GM10248 (cell line): Measurements from ENCODE around the gene PTGER3.

Source experiments
- CTCF ChIA-PET: fragments of 300-600 bp; sonication (Branson Sonifier 250); formaldehyde crosslinking; extraction: SDS; loops from one replicate; lab custom pipeline; 2021; ENCODE audit warnings: antibody characterized with exemption; lab: Yijun Ruan, JAX
- POLR2A ChIA-PET: fragments of 350-650 bp; sonication (Branson Sonifier 250); formaldehyde crosslinking; extraction: SDS; loops from one replicate; lab custom pipeline; 2020; ENCODE audit warnings: antibody characterized with exemption; lab: Yijun Ruan, JAX
- DNase-seq: peaks from one replicate; pipeline ENCODE4 v3.0.0; 2012; ENCODE audit errors: extremely low spot score
- CTCF ChIP-seq: IDR thresholded peaks from 2 replicates; pipeline ENCODE4 v1.5.1; 2012; ENCODE audit warnings: mild to moderate bottlenecking, low read depth; ENCODE audit errors: extremely low read depth, missing control alignments, control extremely low read depth

The PTGER3 gene

GRCh38 chr1:71033136-71033535, 14.5 kb downstream of the PTGER3 start:
- POLR2A ChIA-PET, result no interaction called here
- no peak for DNase-seq
- TF ChIP-seq CTCF, result no peak
- CTCF ChIA-PET, result interaction anchor here (1.1 kb wide), 1 partner anchor 13 kb away, joined by 3 read pairs; no protein-coding TSS in a partner anchor

- no peak for DNase-seq
- ChIA-PET POLR2A (no interaction called here), CTCF (interaction anchor here (0.9 to 1.2 kb wide), 3 partner anchors 11 to 39 kb away, joined by 3 read pairs; no protein-coding TSS in a partner anchor)
- TF ChIP-seq CTCF, result no peak
These were observed 16.2 kb downstream of the PTGER3 start for GRCh38 chr1:71031426-71031825.

- no peak for DNase-seq
- TF ChIP-seq CTCF, result no peak
- ChIA-PET POLR2A (no interaction called here), CTCF (no interaction called here)
These were observed 17.6 kb downstream of the PTGER3 start for GRCh38 chr1:71030026-71030425.

- TF ChIP-seq CTCF, result no peak
- no peak for DNase-seq
- ChIA-PET POLR2A (no interaction called here), CTCF (interaction anchor here (1.4 kb wide), 1 partner anchor 63 kb away, joined by 3 read pairs; no protein-coding TSS in a partner anchor)
These were observed 18.6 kb downstream of the PTGER3 start for GRCh38 chr1:71028981-71029380.

GRCh38 chr1:71027991-71028390, 19.6 kb downstream of the PTGER3 start:
- CTCF ChIA-PET, result interaction anchor here (1.1 to 1.4 kb wide), 2 partner anchors 12 to 62 kb away, joined by 3 read pairs; no protein-coding TSS in a partner anchor
- no peak for DNase-seq
- no peak for TF ChIP-seq CTCF
- POLR2A ChIA-PET, result no interaction called here

GRCh38 chr1:71026093-71026492, 21.5 kb downstream of the PTGER3 start:
- no peak for DNase-seq
- TF ChIP-seq CTCF, result no peak
- ChIA-PET POLR2A (no interaction called here), CTCF (interaction anchor here (1.1 kb wide), 1 partner anchor 11 kb away, joined by 3 read pairs; no protein-coding TSS in a partner anchor)

- ChIA-PET CTCF (interaction anchor here (1.3 kb wide), 1 partner anchor 11 kb away, joined by 3 read pairs; no protein-coding TSS in a partner anchor), POLR2A (no interaction called here)
- TF ChIP-seq CTCF, result no peak
- no peak for DNase-seq
These were observed 24.1 kb downstream of the PTGER3 start for GRCh38 chr1:71023515-71023914.
